GM15510 (cell line): ENCODE data around the gene RASGRP4.

Source experiments
- POLR2A ChIP-seq: IDR thresholded peaks from 3 replicates; pipeline ENCODE4 v1.6.1; 2011; ENCODE audit warnings: borderline replicate concordance; ENCODE audit not compliant: insufficient read length; ENCODE audit errors: extremely low read depth

Gene RASGRP4

GRCh38 chr19:38425810-38426466 is at the start of gene RASGRP4:
TSS of gene RASGRP4 (minus strand) at chr19:38426219. CDS start at chr19:38426091, 128 bp downstream.
- no peak for TF ChIP-seq POLR2A

- TF ChIP-seq POLR2A = no peak
These were observed 49.2 kb upstream of the RASGRP4 start for GRCh38 chr19:38475176-38475575.

- TF ChIP-seq POLR2A = no peak
These were observed 47.2 kb upstream of the RASGRP4 start for GRCh38 chr19:38473201-38473600.

- no peak for TF ChIP-seq POLR2A
These were observed 44.9 kb upstream of the RASGRP4 start for GRCh38 chr19:38470788-38471480.

- no peak for TF ChIP-seq POLR2A
These were observed 43.1 kb upstream of the RASGRP4 start for GRCh38 chr19:38469151-38469550.

GRCh38 chr19:38467541-38468525 is 41.8 kb upstream of the RASGRP4 start:
- TF ChIP-seq POLR2A = no peak

GRCh38 chr19:38466050-38466449 is 40.0 kb upstream of the RASGRP4 start:
- no peak for TF ChIP-seq POLR2A

- TF ChIP-seq POLR2A = no peak
These were observed 38.5 kb upstream of the RASGRP4 start for GRCh38 chr19:38464421-38465082.

GRCh38 chr19:38463365-38463764 is 37.3 kb upstream of the RASGRP4 start:
- no peak for TF ChIP-seq POLR2A

- no peak for TF ChIP-seq POLR2A
These were observed 33.0 kb upstream of the RASGRP4 start for GRCh38 chr19:38458991-38459390.

GRCh38 chr19:38457690-38458405 is 31.8 kb upstream of the RASGRP4 start:
- TF ChIP-seq POLR2A = no peak

GRCh38 chr19:38457202-38457601 is 31.2 kb upstream of the RASGRP4 start:
- TF ChIP-seq POLR2A = no peak

GRCh38 chr19:38455031-38455430 is 29.0 kb upstream of the RASGRP4 start:
- TF ChIP-seq POLR2A = no peak

- no peak for TF ChIP-seq POLR2A
These were observed 27.6 kb upstream of the RASGRP4 start for GRCh38 chr19:38453596-38453995.
